ENCODE results near the gene CCDC92B. TPM values are rescaled to one million over a fixed set of nuclear protein-coding genes. Genes with fewer than 3 reads are reported as not detected.
"Not testable (repeated sequence)": the region's sequence is repeated elsewhere in the genome, so short reads cannot be mapped to it uniquely, and the experiment has no call there.

Gene CCDC92B
- polyA plus RNA-seq, 1 experiment: 0.02 TPM

- DNase-seq (ENCODE audit: low read depth): no peak
Observed at GRCh38 chr17:2789700-2790099, 40.2 kb upstream of the CCDC92B start.

GRCh38 chr17:2786176-2786881, 36.9 kb upstream of the CCDC92B start:
- Histone ChIP-seq H3K4me3 (ENCODE audit: low read depth, low read length) (no peak overlapping the region), H3K27me3 (ENCODE audit: control insufficient read depth, insufficient read depth, low read length) (no peaks in the 10 kb centered on the region), H3K36me3 (ENCODE audit: control insufficient read depth, insufficient read depth, low read length) (no peaks in the 10 kb centered on the region)
- CTCF ChIA-PET: interaction anchor here (0.6 to 1.8 kb wide), 5 partner anchors 9 to 113 kb away, joined by 3 to 9 read pairs (median 3); no protein-coding TSS in a partner anchor
- TF ChIP-seq, protein P1, sequence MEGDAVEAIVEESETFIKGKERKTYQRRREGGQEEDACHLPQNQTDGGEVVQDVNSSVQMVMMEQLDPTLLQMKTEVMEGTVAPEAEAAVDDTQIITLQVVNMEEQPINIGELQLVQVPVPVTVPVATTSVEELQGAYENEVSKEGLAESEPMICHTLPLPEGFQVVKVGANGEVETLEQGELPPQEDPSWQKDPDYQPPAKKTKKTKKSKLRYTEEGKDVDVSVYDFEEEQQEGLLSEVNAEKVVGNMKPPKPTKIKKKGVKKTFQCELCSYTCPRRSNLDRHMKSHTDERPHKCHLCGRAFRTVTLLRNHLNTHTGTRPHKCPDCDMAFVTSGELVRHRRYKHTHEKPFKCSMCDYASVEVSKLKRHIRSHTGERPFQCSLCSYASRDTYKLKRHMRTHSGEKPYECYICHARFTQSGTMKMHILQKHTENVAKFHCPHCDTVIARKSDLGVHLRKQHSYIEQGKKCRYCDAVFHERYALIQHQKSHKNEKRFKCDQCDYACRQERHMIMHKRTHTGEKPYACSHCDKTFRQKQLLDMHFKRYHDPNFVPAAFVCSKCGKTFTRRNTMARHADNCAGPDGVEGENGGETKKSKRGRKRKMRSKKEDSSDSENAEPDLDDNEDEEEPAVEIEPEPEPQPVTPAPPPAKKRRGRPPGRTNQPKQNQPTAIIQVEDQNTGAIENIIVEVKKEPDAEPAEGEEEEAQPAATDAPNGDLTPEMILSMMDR (IDR thresholded peaks at IDR 0.05; ENCODE audit: insufficient read depth, low read depth, low read length): peak; percentile 86
- DNase-seq (ENCODE audit: low read depth): peak; percentile 17
- POLR2A ChIA-PET: no interaction called here

More at GRCh38 chr17:2789700-2790099, 40.2 kb upstream of the CCDC92B start:
- Histone ChIP-seq H3K4me3 (ENCODE audit: low read depth, low read length) (no peak overlapping the region), H3K36me3 (ENCODE audit: control insufficient read depth, insufficient read depth, low read length) (no peaks in the 10 kb centered on the region), H3K27me3 (ENCODE audit: control insufficient read depth, insufficient read depth, low read length) (no peaks in the 10 kb centered on the region; the same call in 1 of the 2 replicates)
- TF ChIP-seq, protein P1 (IDR thresholded peaks at IDR 0.05; ENCODE audit: insufficient read depth, low read depth, low read length): no peak
- ChIA-PET CTCF (no interaction called here), POLR2A (no interaction called here)

DNA sequence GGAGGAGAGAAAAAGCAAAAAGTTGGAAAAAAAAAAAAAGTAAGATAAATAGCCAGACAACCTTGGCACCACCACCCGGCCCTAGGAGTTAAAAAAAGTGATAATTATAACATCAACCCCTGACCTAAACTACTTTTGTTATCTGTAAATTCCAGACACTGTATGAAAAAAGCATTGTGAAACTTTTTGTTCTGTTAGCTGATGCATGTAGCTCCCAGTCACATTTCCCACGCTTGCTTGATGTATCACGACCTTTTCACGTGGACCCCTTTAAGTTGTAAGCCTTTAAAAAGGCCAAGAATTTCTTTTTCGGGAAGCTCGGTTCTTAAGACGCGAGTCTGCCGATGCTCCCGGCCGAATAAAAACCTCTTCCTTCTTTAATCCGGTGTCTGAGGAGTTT, 35.9 kb upstream of the CCDC92B start:
- DNase-seq (ENCODE audit: low read depth); POLR2A ChIA-PET; H3K4me3 ChIP-seq (ENCODE audit: low read depth, low read length); H3K36me3 ChIP-seq (ENCODE audit: control insufficient read depth, insufficient read depth, low read length); H3K27me3 ChIP-seq (ENCODE audit: control insufficient read depth, insufficient read depth, low read length): not testable (repeated sequence)
- CTCF ChIA-PET: interaction anchor here (1.4 to 1.8 kb wide), 3 partner anchors 8 to 62 kb away, joined by 3 to 9 read pairs (median 5); no protein-coding TSS in a partner anchor

DNA sequence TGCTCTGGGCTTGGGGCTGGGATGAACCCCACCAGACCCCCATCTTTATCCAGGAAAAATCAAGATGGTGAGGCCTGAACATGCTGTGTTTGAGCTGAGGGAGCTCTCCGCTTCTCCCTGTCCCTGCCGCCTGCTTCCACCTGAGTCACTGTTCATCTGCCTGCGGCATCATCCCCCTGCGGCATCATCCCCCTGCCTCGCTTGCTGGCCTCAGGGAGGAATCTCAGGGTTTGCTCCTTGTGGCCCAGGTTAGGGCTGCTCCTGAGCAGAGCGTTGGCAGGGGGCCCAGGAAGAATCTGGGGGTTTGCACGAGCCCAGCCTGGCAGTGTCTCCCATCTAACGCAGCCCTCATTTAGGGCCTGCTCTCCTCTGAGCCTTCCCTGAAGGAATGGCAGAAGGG, 35.4 kb upstream of the CCDC92B start:
- no peak overlapping the region for H3K4me3 ChIP-seq (ENCODE audit: low read depth, low read length)
- no peaks in the 10 kb centered on the region for H3K27me3 ChIP-seq (ENCODE audit: control insufficient read depth, insufficient read depth, low read length)
- TF ChIP-seq, protein P1 (IDR thresholded peaks at IDR 0.05; ENCODE audit: insufficient read depth, low read depth, low read length): no peak
- no peak for DNase-seq (ENCODE audit: low read depth)
- no peaks in the 10 kb centered on the region for H3K36me3 ChIP-seq (ENCODE audit: control insufficient read depth, insufficient read depth, low read length)
- ChIA-PET CTCF (no interaction called here), POLR2A (no interaction called here)

DNA sequence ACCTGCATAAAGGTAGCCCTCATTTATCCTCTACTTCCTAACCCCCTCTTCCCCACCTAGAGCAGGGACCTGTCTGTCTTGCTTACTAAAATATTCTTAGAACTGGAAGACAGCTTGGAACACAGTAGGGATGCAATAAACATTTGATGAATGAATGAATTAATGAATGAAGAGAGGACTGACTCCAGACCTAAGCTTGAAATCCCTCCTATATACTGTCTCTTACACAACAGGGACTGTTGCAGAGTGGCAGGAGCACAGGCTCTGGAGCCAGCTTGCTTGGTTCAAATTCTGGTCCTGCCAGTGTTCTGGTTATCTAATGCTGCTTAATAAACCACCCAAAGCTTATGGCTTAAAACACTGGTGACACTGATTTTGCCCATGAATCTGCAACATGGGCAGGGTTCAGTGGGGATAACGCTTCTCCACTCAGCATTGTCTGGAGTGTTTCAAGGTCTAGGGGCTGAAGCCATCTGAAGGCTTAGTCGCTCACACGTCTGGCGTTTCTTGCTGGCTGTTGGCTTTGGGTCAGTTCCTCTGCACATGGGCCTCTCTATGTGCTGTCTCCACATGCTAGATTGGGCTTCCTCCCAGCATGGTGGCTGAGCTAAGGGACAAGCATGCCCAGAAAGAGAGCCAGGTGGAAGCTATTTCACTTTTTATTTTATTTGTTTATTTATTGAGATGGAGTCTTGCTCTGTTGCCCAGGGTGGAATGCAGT, 34.0 kb upstream of the CCDC92B start:
- DNase-seq (ENCODE audit: low read depth): no peak
- H3K36me3 ChIP-seq (ENCODE audit: control insufficient read depth, insufficient read depth, low read length): no peaks in the 10 kb centered on the region
- TF ChIP-seq, protein P1 (IDR thresholded peaks at IDR 0.05; ENCODE audit: insufficient read depth, low read depth, low read length): no peak
- no peak overlapping the region for H3K4me3 ChIP-seq (ENCODE audit: low read depth, low read length)
- H3K27me3 ChIP-seq (ENCODE audit: control insufficient read depth, insufficient read depth, low read length): peaks cover 3% of the 10 kb centered on the region
- CTCF ChIA-PET: no interaction called here
- POLR2A ChIA-PET: no interaction called here

Measured in BJ (cell line).